ENCODE data around the gene ZNF215. TPM values are rescaled to one million over a fixed set of nuclear protein-coding genes. Genes with fewer than 3 reads are reported as not detected.

Gene ZNF215
- total and polyA plus RNA-seq, 2 of the 8 experiments (the other 6 are each of a cell fraction or from before 2014, with no cell fraction given) = 6.4 to 17.9 TPM

- no peak for TF ChIP-seq CHD1 (IDR thresholded peaks at IDR 0.05; ENCODE audit: low read depth, low read length)
- TF ChIP-seq SP1 (IDR thresholded peaks at IDR 0.05; ENCODE audit: low read depth, low read length) = no peak
- TF ChIP-seq POLR2A (IDR thresholded peaks at IDR 0.05; ENCODE audit: control extremely low read depth in 1 of 2, low read depth in 2 of 2, low read length in 2 of 2) = peak in 1 of 2 experiments; percentile 57; a peak in 2 of 3 replicates
- TF ChIP-seq CBX8 (IDR thresholded peaks at IDR 0.05; ENCODE audit: borderline replicate concordance, low read depth, low read length) = no peak
- TF ChIP-seq RFX5 (IDR thresholded peaks at IDR 0.05; ENCODE audit: borderline replicate concordance, low read depth, low read length) = no peak
- TF ChIP-seq PHF8 (conservative IDR thresholded peaks at IDR 0.05; ENCODE audit: low read depth, low read length) = peak; percentile 67
- TF ChIP-seq SIRT6 (IDR thresholded peaks at IDR 0.05; ENCODE audit: low read length) = no peak
- no peak for TF ChIP-seq SUZ12 (IDR thresholded peaks at IDR 0.05; ENCODE audit: low read length)
- TF ChIP-seq GABPA (IDR thresholded peaks at IDR 0.05; ENCODE audit: borderline replicate concordance, insufficient read depth, low read length) = no peak; the same call in 1 of the 2 replicates
- TF ChIP-seq SRF (IDR thresholded peaks at IDR 0.05; ENCODE audit: low read depth, low read length) = no peak
- TF ChIP-seq CHD2 (IDR thresholded peaks at IDR 0.05; ENCODE audit: low read length) = no peak
- TF ChIP-seq EZH2 (IDR thresholded peaks at IDR 0.05; ENCODE audit: low read depth, low read length, severe bottlenecking) = no peak
- TF ChIP-seq FOSL1 (IDR thresholded peaks at IDR 0.05; ENCODE audit: insufficient read depth, low read depth, low read length) = no peak
- no peak for TF ChIP-seq TEAD4 (IDR thresholded peaks at IDR 0.05; ENCODE audit: low read depth, low read length)
- peak; percentile 80 for TF ChIP-seq E2F6 (IDR thresholded peaks at IDR 0.05)
- TF ChIP-seq BACH1 (IDR thresholded peaks at IDR 0.05; ENCODE audit: low read length) = no peak
- no peak for TF ChIP-seq ZNF274 (IDR thresholded peaks at IDR 0.05; ENCODE audit: borderline replicate concordance, extremely low read depth, low read length)
- peak in 1 of 2 experiments; percentile 91; a peak in 1 of 4 replicates for TF ChIP-seq HDAC2 (IDR thresholded peaks at IDR 0.05; ENCODE audit: borderline replicate concordance in 1 of 2, low read depth in 2 of 2, low read length in 2 of 2)
- peak; percentile 92 for TF ChIP-seq ASH2L (IDR thresholded peaks at IDR 0.05; ENCODE audit: low read length)
- TF ChIP-seq CTCF (IDR thresholded peaks at IDR 0.05; ENCODE audit: control extremely low read depth in 1 of 3, insufficient read depth in 1 of 3, low read depth in 1 of 3, low read length in 3 of 3) = no peak
- TF ChIP-seq RXRA (IDR thresholded peaks at IDR 0.05; ENCODE audit: insufficient read depth, low read depth, low read length) = no peak
These were observed at the start of gene ZNF215 (continued) for GRCh38 chr11:6926208-6927029.

Data from H1 (cell line).